NB4 (cell line): ENCODE results near the gene CCT4.

ENCODE experiments used
- POLR2A ChIP-seq: IDR thresholded peaks from 2 replicates; pipeline ENCODE4 v1.6.1; 2011; ENCODE audit warnings: mild to moderate bottlenecking; ENCODE audit not compliant: insufficient read length; ENCODE audit errors: extremely low read depth
- TF ChIP-seq, protein P1 (sequence below): IDR thresholded peaks from one replicate; pipeline ENCODE4 v1.5.1; 2012; ENCODE audit warnings: low read depth, low read length

DNA sequence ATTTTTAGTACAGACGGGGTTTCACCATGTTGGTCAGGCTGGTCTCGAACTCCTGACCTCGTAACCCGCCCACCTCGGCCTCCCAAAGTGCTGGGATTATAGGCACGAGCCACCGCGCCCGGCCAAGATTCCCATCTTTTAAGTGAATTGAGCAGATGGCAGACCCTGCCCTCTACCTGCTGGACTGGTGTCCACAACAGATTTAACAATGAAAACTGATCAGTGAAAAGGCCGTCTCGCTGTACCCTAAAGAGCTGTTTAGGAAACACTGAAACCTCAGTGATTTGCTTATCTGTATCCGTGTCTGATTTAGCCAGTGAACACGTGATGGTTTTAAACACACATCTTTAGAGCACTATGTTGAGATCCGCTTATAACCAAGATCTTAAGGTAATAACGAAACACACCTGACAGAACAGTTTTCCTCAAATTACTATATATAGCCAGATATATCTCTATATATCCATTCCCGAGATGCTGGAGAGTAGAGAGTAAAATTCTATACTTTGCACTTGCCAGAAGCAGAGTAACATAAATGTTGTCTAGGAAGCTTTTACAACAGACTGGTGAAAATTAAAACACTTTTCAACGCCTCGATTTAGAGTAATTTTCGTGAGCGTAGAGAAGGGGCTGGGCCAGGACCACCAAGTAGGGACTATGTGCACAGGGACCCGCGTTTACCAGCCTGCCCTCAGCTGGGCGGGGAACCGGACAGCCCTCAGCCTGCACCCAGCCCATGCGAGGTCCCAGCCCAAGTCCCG lies 35.2 kb downstream of the CCT4 start:
- TF ChIP-seq, protein P1, sequence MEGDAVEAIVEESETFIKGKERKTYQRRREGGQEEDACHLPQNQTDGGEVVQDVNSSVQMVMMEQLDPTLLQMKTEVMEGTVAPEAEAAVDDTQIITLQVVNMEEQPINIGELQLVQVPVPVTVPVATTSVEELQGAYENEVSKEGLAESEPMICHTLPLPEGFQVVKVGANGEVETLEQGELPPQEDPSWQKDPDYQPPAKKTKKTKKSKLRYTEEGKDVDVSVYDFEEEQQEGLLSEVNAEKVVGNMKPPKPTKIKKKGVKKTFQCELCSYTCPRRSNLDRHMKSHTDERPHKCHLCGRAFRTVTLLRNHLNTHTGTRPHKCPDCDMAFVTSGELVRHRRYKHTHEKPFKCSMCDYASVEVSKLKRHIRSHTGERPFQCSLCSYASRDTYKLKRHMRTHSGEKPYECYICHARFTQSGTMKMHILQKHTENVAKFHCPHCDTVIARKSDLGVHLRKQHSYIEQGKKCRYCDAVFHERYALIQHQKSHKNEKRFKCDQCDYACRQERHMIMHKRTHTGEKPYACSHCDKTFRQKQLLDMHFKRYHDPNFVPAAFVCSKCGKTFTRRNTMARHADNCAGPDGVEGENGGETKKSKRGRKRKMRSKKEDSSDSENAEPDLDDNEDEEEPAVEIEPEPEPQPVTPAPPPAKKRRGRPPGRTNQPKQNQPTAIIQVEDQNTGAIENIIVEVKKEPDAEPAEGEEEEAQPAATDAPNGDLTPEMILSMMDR = no peak
- no peak for TF ChIP-seq POLR2A
